GM10847 (cell line): ENCODE results near the gene CELSR1.

ENCODE experiments used
- POLR2A ChIP-seq: IDR thresholded peaks from 2 replicates; pipeline ENCODE4 v1.6.1; 2011; ENCODE audit not compliant: insufficient read length; ENCODE audit errors: extremely low read depth

CELSR1 gene

GRCh38 chr22:46568102-46568809, 30.8 kb upstream of the CELSR1 start:
- TF ChIP-seq POLR2A: no peak

GRCh38 chr22:46567471-46567870, 30.1 kb upstream of the CELSR1 start:
- TF ChIP-seq POLR2A: no peak

GRCh38 chr22:46564084-46564714, 26.8 kb upstream of the CELSR1 start:
- no peak for TF ChIP-seq POLR2A

GRCh38 chr22:46563381-46564083, 26.1 kb upstream of the CELSR1 start:
- TF ChIP-seq POLR2A: no peak

- TF ChIP-seq POLR2A: no peak
These were observed 24.1 kb upstream of the CELSR1 start for GRCh38 chr22:46561435-46561905.

- TF ChIP-seq POLR2A: no peak
These were observed 23.4 kb upstream of the CELSR1 start for GRCh38 chr22:46560696-46561295.

GRCh38 chr22:46557736-46558480, 20.5 kb upstream of the CELSR1 start:
- TF ChIP-seq POLR2A: no peak

GRCh38 chr22:46556775-46557174, 19.4 kb upstream of the CELSR1 start:
- no peak for TF ChIP-seq POLR2A

- no peak for TF ChIP-seq POLR2A
These were observed 15.8 kb upstream of the CELSR1 start for GRCh38 chr22:46553189-46553588.

- no peak for TF ChIP-seq POLR2A
These were observed 14.6 kb upstream of the CELSR1 start for GRCh38 chr22:46551996-46552395.

- TF ChIP-seq POLR2A: no peak
These were observed 13.9 kb upstream of the CELSR1 start for GRCh38 chr22:46551321-46551720.

GRCh38 chr22:46549971-46550641, 12.7 kb upstream of the CELSR1 start:
- TF ChIP-seq POLR2A: no peak

GRCh38 chr22:46549563-46549840, 12.1 kb upstream of the CELSR1 start:
- TF ChIP-seq POLR2A: no peak

GRCh38 chr22:46547883-46548244, 10.4 kb upstream of the CELSR1 start:
- TF ChIP-seq POLR2A: no peak
